SKM-1 treated with dmso at 0.1 percent for 144 hours (cell line): ENCODE data around the gene PSMG1.
A peak's percentile ranks its signal among the peaks of the same experiment; 100 is the strongest.
"Not testable (repeated sequence)": the region's sequence is repeated elsewhere in the genome, so short reads cannot be mapped to it uniquely, and the experiment has no call there.

Experiments used
- DNase-seq: peaks from one replicate; lab custom pipeline; 2025; ENCODE audit not compliant: unreplicated experiment; lab: John Stamatoyannopoulos, UW

The PSMG1 gene, protein sequence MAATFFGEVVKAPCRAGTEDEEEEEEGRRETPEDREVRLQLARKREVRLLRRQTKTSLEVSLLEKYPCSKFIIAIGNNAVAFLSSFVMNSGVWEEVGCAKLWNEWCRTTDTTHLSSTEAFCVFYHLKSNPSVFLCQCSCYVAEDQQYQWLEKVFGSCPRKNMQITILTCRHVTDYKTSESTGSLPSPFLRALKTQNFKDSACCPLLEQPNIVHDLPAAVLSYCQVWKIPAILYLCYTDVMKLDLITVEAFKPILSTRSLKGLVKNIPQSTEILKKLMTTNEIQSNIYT

DNA sequence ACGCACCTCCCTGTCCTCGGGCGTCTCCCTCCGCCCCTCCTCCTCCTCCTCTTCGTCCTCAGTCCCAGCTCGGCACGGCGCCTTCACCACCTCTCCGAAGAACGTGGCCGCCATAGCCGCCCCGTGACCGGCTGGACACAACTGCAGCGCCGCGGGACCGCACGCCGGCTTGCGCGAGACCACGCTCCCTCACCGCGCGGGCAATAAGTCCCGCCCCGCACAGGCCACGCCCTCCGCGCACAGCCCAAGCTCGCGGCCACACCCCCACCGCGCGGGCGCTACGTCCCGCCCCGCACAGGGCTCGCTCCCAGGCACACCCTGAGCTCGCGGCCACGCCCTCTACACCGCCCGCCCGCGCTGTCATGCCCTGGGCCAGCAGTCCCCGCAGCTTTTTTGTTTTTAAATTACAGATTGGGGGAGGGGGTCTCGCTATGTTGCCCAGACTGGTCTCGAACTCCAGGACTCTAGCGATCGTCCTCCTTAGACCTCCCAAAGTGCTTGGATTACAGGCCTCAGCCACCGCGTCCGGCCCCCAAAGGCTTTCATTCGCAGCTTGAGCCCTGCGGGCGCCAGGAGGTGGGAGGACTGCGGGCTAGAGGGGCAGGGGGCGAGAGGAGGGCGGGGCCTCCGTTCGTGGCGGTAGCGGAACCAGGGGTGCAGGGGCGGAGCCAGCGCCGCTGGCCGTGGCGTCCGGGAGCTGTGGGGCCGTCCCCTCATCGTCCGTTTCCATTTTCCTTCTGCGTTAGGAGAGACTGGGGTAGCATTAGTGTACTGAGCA is at the start of gene PSMG1:
TSS of gene PSMG1 (minus strand) at position 180 of the 778 bp plus-strand sequence. CDS start at position 114, 66 bp downstream.
- DNase-seq = peak; percentile 92

GRCh38 chr21:39232861-39233291 is 49.6 kb upstream of the PSMG1 start:
- DNase-seq = no peak

DNA sequence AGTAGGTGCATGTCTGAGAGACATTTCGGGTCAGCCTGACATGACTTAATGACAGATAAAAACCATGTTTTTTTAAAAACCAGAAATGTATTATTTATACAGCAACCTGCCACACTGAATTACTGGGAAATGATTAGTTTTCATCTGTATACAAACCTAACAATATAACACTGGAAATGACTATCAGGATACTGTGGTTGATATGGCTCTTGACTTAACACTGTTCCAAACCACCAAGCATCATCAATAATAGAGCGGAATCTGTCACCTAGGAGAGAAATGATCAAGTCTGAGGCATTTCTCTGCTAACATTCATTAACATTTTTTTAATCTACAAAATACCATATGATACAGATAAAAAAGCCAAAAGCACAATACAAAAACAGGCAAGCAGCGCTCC is 41.7 kb upstream of the PSMG1 start:
- DNase-seq = no peak

DNA sequence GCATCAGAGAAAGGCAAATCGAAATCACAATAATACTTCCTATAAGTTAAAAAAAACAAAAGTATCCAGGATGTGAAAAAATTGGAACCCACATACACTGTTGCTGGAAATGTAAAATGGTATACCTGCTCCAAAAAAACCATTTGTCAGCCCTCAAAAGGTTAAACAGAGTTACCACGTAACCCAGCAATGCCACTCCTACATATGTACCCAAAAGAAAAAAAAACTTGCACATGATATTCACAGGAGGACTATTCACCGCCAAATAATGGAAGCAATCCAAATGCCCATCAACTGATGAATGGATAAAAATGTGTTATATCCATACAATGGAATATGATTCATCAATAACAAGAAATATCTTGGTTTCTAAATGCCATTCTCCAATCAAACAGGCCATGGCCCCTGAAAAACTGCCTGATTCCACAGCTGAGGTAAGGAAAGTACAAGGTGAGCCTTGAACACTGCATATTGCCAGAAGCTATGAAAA is 38.8 kb upstream of the PSMG1 start:
- DNase-seq = no peak

DNA sequence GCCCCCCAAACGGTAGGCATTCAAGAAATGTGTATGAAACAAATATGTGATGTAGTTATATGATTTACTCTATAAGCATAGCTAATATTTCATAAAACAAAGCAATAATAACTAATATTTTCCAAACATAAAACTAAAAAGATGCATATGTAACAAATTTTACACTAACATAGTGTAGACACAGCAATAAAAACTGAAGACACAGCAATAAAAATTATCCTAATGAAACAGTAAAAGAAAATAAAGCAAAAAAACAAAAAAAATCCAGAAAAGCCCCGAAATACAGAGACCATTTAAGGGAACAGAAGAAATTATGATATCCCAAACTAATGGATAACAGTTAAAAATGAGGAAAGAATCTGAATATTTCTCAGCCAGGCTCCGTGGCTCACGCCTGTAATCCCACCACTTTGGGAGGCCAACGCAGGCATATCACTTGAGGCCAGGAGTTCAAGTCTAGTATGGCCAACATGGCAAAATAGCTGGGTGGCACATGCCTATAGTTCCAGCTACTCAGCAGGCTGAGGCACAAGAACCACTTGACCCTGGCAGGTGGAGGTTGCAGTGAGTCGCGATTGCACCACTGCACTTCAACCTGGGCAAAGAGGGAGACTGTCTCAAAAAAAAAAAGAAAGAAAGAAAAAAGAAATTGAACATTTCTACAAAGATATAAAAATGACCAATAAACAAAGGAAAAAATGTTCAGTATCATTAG is 38.2 kb upstream of the PSMG1 start:
- DNase-seq = no peak

GRCh38 chr21:39220875-39221274 is 37.6 kb upstream of the PSMG1 start:
- not testable (repeated sequence) for DNase-seq

DNA sequence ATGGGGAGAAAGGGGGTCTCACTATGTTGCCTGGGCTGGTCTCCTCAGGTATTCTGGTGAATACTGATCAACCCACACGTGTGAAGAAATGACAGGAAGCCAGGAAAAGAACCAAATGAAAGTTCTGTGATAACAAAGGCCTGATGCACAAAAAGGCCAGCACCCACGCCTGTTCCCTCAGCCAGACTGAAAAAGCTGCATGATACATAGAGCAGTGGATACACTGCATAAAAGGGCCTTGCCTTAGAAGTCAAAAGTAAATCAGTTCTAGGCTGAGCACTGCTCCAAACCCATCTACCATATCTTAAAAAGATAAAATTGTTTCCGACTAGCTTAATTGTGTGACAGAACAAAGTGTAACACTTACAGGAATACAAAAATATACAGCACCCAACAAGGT is 36.9 kb upstream of the PSMG1 start:
- DNase-seq = no peak

GRCh38 chr21:39218082-39218409 is 34.8 kb upstream of the PSMG1 start:
- DNase-seq = no peak

- DNase-seq = no peak
Measured at GRCh38 chr21:39217356-39218081, 34.3 kb upstream of the PSMG1 start.

GRCh38 chr21:39216290-39216689 is 33.0 kb upstream of the PSMG1 start:
- DNase-seq = no peak

GRCh38 chr21:39215078-39215477 is 31.8 kb upstream of the PSMG1 start:
- DNase-seq = no peak

DNA sequence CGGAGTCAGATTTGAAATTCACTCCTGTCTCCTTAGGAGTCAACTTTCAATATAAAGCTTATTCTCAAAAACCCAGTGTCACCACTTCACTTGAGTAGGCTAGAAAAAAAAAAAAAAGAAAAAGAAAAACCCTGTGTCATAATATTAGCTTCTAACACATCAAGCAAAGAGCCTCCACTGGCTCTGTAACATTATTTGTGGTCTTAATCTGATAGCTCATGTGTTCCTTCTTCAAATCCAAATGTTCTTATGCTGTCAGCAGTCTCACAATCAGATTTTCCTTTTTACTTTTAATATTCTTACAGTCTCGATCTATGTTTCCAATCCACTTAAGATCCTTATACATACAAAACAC is 26.1 kb upstream of the PSMG1 start:
- no peak for DNase-seq

DNA sequence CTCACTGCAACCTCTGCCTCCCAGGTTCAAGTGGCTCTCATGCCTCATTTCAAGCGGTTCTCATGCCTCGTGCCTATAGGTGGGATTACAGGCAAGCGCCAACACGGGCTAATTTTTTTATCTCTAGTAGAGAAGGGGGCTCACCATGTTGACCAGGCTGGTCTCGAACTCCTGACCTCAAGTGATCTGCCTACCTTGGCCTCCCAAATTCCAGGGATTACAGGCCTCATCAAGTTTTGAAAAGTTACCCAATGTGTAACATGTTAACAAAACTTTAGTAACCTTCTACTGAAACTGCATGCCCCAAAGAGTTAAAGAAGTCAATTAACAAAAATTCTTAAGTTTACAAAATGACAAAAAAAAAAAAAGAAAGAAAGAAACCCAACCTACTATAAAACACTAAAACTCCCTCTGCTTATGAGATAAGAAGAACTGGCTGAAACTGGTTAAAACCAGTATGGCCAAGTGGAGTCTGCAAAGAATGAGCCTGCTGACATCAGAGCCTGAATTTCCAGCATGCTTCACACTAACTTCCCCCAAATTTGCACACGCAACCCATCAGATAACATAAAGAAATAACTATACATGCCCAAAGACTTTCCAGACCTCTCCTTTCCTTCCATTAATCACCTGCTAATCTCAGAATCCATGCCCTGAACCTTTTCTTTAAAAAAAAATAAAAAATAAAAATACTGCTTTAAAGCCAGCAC is 25.5 kb upstream of the PSMG1 start:
- no peak for DNase-seq

- no peak for DNase-seq
Measured at GRCh38 chr21:39204134-39204533, 20.9 kb upstream of the PSMG1 start.

- no peak for DNase-seq
Measured at GRCh38 chr21:39198800-39199199, 15.5 kb upstream of the PSMG1 start.

DNA sequence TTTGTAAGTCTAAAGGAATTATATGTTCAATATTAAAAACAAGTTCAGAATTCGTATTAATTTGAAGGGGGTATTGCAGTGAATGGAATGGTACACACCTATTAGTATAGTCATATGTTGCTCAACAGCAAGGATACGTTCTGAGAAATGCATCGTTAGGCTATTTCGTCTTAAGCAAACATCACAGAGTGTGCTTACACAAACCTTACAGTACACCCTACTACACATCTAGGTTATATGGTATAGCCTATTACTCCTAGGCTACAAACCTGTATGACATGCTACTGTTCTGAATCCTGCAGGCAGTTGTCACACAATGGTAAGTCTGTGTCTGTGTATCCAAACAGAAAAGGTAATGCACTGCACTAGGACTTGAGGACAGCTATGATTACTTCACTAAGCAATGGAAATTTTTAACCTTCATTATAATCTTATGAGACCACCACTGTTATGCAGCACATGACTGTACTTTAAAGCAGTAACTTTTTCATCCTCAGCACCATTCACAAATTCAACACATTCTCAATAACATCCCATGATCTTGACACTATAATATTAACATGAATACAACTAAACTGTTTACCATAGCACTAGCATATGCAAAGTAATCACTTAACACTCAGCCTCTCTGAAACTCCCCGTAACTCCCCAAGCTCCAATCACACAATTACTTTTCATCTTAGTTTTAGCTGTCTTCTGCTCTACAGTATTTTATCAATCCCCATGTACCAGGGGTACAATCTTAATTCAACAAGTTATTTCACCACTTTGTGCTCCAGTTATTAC is 14.4 kb upstream of the PSMG1 start:
- DNase-seq = no peak

GRCh38 chr21:39196838-39197237 is 13.6 kb upstream of the PSMG1 start:
- no peak for DNase-seq

- DNase-seq = no peak
Measured at GRCh38 chr21:39196310-39196709, 13.1 kb upstream of the PSMG1 start.

DNA sequence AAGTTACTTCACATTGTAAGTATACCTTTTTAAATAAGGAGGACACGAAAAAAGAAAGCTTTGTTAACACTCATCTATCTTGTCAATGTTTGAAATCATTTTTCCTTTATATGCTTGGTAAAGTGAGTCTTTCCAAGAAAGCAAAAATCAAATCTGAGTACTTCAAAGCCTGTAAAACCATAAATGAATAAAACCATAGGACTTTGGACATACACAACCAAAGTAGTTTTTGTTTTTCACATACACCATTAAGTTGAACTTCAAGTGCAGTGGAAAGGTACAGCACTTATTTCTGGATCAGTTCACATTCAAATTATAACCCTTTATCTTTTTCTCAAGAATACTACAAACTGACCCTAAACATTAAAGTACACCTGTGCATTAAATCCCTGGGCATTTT is 10.1 kb upstream of the PSMG1 start:
- no peak for DNase-seq
